GM19193 (cell line): ENCODE data around the gene PMM2.

ENCODE experiments used
- POLR2A ChIP-seq: IDR thresholded peaks from 4 replicates; pipeline ENCODE4 v1.6.1; 2011; ENCODE audit not compliant: insufficient read depth, insufficient read length; ENCODE audit errors: extremely low read depth

PMM2 gene

GRCh38 chr16:8773537-8773936, 24.1 kb upstream of the PMM2 start:
- no peak for TF ChIP-seq POLR2A

GRCh38 chr16:8774208-8774607, 23.4 kb upstream of the PMM2 start:
- TF ChIP-seq POLR2A, result no peak

GRCh38 chr16:8775359-8775758, 22.3 kb upstream of the PMM2 start:
- no peak for TF ChIP-seq POLR2A

- no peak for TF ChIP-seq POLR2A
Measured at GRCh38 chr16:8776129-8776584, 21.5 kb upstream of the PMM2 start.

- no peak for TF ChIP-seq POLR2A
Measured at GRCh38 chr16:8777217-8777616, 20.4 kb upstream of the PMM2 start.

GRCh38 chr16:8781797-8782196, 15.8 kb upstream of the PMM2 start:
- TF ChIP-seq POLR2A, result no peak

GRCh38 chr16:8782673-8783072, 15.0 kb upstream of the PMM2 start:
- TF ChIP-seq POLR2A, result no peak

GRCh38 chr16:8785408-8785807, 12.2 kb upstream of the PMM2 start:
- TF ChIP-seq POLR2A, result no peak

- no peak for TF ChIP-seq POLR2A
Measured at GRCh38 chr16:8788578-8789172, 9.0 kb upstream of the PMM2 start.

GRCh38 chr16:8795091-8795490, 2.5 kb upstream of the PMM2 start:
- no peak for TF ChIP-seq POLR2A

- no peak for TF ChIP-seq POLR2A
Measured at GRCh38 chr16:8795818-8796217, 1.8 kb upstream of the PMM2 start.

- TF ChIP-seq POLR2A, result no peak
Measured at GRCh38 chr16:8796469-8797363, 923 bp upstream of the PMM2 start.

GRCh38 chr16:8798174-8798527, 512 bp downstream of the PMM2 start:
- no peak for TF ChIP-seq POLR2A

- no peak for TF ChIP-seq POLR2A
Measured at GRCh38 chr16:8798535-8799157, 1.0 kb downstream of the PMM2 start.

GRCh38 chr16:8801701-8802100, 4.1 kb downstream of the PMM2 start:
- TF ChIP-seq POLR2A, result no peak

GRCh38 chr16:8804313-8804712, 6.7 kb downstream of the PMM2 start:
- TF ChIP-seq POLR2A, result no peak
